ENCODE measurements around the gene GJC2.

Gene GJC2

GRCh38 chr1:228178737-228179684 is 29.3 kb downstream of the GJC2 start:
- no peak for TF ChIP-seq CTCF (IDR thresholded peaks at IDR 0.05; ENCODE audit: low read depth, low read length, missing control alignments)
- H3K4me3 ChIP-seq (ENCODE audit: low read depth, low read length) = no peak overlapping the region
- no peak for DNase-seq (ENCODE audit: low read depth)

- no peak overlapping the region for H3K4me3 ChIP-seq (ENCODE audit: low read depth, low read length)
- no peak for DNase-seq (ENCODE audit: low read depth)
- peak; percentile 43 for TF ChIP-seq CTCF (IDR thresholded peaks at IDR 0.05; ENCODE audit: low read depth, low read length, missing control alignments)
These were observed 30.7 kb downstream of the GJC2 start for GRCh38 chr1:228180271-228180958.

GRCh38 chr1:228180959-228181644 is 31.4 kb downstream of the GJC2 start:
- no peak for TF ChIP-seq CTCF (IDR thresholded peaks at IDR 0.05; ENCODE audit: low read depth, low read length, missing control alignments)
- H3K4me3 ChIP-seq (ENCODE audit: low read depth, low read length) = no peak overlapping the region
- DNase-seq (ENCODE audit: low read depth) = no peak

- TF ChIP-seq CTCF (IDR thresholded peaks at IDR 0.05; ENCODE audit: low read depth, low read length, missing control alignments) = no peak
- DNase-seq (ENCODE audit: low read depth) = no peak
- no peak overlapping the region for H3K4me3 ChIP-seq (ENCODE audit: low read depth, low read length)
These were observed 31.9 kb downstream of the GJC2 start for GRCh38 chr1:228181645-228182034.

GRCh38 chr1:228182296-228183030 is 32.7 kb downstream of the GJC2 start:
- H3K4me3 ChIP-seq (ENCODE audit: low read depth, low read length) = no peak overlapping the region
- TF ChIP-seq CTCF (IDR thresholded peaks at IDR 0.05; ENCODE audit: low read depth, low read length, missing control alignments) = no peak
- no peak for DNase-seq (ENCODE audit: low read depth)

GRCh38 chr1:228184152-228184551 is 34.4 kb downstream of the GJC2 start:
- DNase-seq (ENCODE audit: low read depth) = no peak
- H3K4me3 ChIP-seq (ENCODE audit: low read depth, low read length) = no peak overlapping the region
- TF ChIP-seq CTCF (IDR thresholded peaks at IDR 0.05; ENCODE audit: low read depth, low read length, missing control alignments) = no peak

Measured in GM12864 (cell line).